ENCODE measurements around the gene RNF167.

RNF167 gene

GRCh38 chr17:4898351-4898750, 41.7 kb upstream of the RNF167 start:
- ChIA-PET POLR2A (no interaction called here), CTCF (no interaction called here)
- no peak for DNase-seq (ENCODE audit: extremely low spot score)
- no peak for TF ChIP-seq ZNF384 (IDR thresholded peaks at IDR 0.05)
- no peak for TF ChIP-seq ARNT (IDR thresholded peaks at IDR 0.05)
- TF ChIP-seq FOXA1 (IDR thresholded peaks at IDR 0.05) = no peak
- no peak for TF ChIP-seq NFRKB (IDR thresholded peaks at IDR 0.05)
- no peak for TF ChIP-seq SUZ12 (IDR thresholded peaks at IDR 0.05)
- no peak for TF ChIP-seq HDGF (IDR thresholded peaks at IDR 0.05; ENCODE audit: borderline replicate concordance)
- no peak for TF ChIP-seq FOXM1 (IDR thresholded peaks at IDR 0.05; ENCODE audit: borderline replicate concordance)
- TF ChIP-seq BHLHE40 (IDR thresholded peaks at IDR 0.05; ENCODE audit: borderline replicate concordance) = no peak
- no peak for TF ChIP-seq FOXK2 (IDR thresholded peaks at IDR 0.05)
- no peak for TF ChIP-seq L3MBTL2 (conservative IDR thresholded peaks at IDR 0.05)
- TF ChIP-seq LEF1 (IDR thresholded peaks at IDR 0.05; ENCODE audit: borderline replicate concordance) = no peak
- no peak for TF ChIP-seq TARDBP (IDR thresholded peaks at IDR 0.05)
- no peak for TF ChIP-seq ELF4 (IDR thresholded peaks at IDR 0.05)
- no peak for TF ChIP-seq SP1 (IDR thresholded peaks at IDR 0.05)
- TF ChIP-seq CTBP1 (IDR thresholded peaks at IDR 0.05; ENCODE audit: borderline replicate concordance) = no peak
- no peak for TF ChIP-seq PKNOX1 (IDR thresholded peaks at IDR 0.05)

- POLR2A ChIA-PET = no interaction called here
- CTCF ChIA-PET = no interaction called here
- DNase-seq (ENCODE audit: extremely low spot score) = no peak
- TF ChIP-seq ELF4 (IDR thresholded peaks at IDR 0.05) (no peak), HDGF (IDR thresholded peaks at IDR 0.05; ENCODE audit: borderline replicate concordance) (no peak), BHLHE40 (IDR thresholded peaks at IDR 0.05; ENCODE audit: borderline replicate concordance) (no peak), CTBP1 (IDR thresholded peaks at IDR 0.05; ENCODE audit: borderline replicate concordance) (no peak), FOXK2 (IDR thresholded peaks at IDR 0.05) (no peak), L3MBTL2 (conservative IDR thresholded peaks at IDR 0.05) (no peak), NFRKB (IDR thresholded peaks at IDR 0.05) (no peak), SUZ12 (IDR thresholded peaks at IDR 0.05) (no peak), ZNF384 (IDR thresholded peaks at IDR 0.05) (no peak), TARDBP (IDR thresholded peaks at IDR 0.05) (no peak)
These were observed 41.1 kb upstream of the RNF167 start for GRCh38 chr17:4898927-4899326.

GRCh38 chr17:4899341-4900230, 40.5 kb upstream of the RNF167 start, which contains the start of gene C17orf107:
Gene C17orf107 (plus strand): TSS chr17:4899536. CDS start chr17:4899763, 227 bp downstream.
- no peak for DNase-seq (ENCODE audit: extremely low spot score)

GRCh38 chr17:4900231-4901107, 39.6 kb upstream of the RNF167 start:
- CTCF ChIA-PET = no interaction called here
- POLR2A ChIA-PET = interaction anchor here (1.2 kb wide), 2 partner anchors 9 to 67 kb away, joined by 3 to 4 read pairs; partner anchors contain the start of gene SPAG7
- DNase-seq (ENCODE audit: extremely low spot score) = no peak
- TF ChIP-seq TARDBP (IDR thresholded peaks at IDR 0.05) = no peak
- no peak for TF ChIP-seq L3MBTL2 (conservative IDR thresholded peaks at IDR 0.05)
- no peak for TF ChIP-seq SP1 (IDR thresholded peaks at IDR 0.05)
- no peak for TF ChIP-seq CTBP1 (IDR thresholded peaks at IDR 0.05; ENCODE audit: borderline replicate concordance)

More at GRCh38 chr17:4899341-4900230, 40.5 kb upstream of the RNF167 start, which contains the start of gene C17orf107:
- ChIA-PET POLR2A (interaction anchor here (1.2 kb wide), 2 partner anchors 10 to 68 kb away, joined by 3 to 4 read pairs; partner anchors contain the start of gene SPAG7), CTCF (no interaction called here)
- no peak for TF ChIP-seq L3MBTL2 (conservative IDR thresholded peaks at IDR 0.05)

- no peak for TF ChIP-seq BHLHE40 (IDR thresholded peaks at IDR 0.05; ENCODE audit: borderline replicate concordance)
- no peak for TF ChIP-seq SP1 (IDR thresholded peaks at IDR 0.05)
- no peak for TF ChIP-seq SUZ12 (IDR thresholded peaks at IDR 0.05)
- TF ChIP-seq CTBP1 (IDR thresholded peaks at IDR 0.05; ENCODE audit: borderline replicate concordance) = no peak
- TF ChIP-seq ZNF384 (IDR thresholded peaks at IDR 0.05) = no peak
- TF ChIP-seq HDGF (IDR thresholded peaks at IDR 0.05; ENCODE audit: borderline replicate concordance) = no peak
- no peak for TF ChIP-seq FOXM1 (IDR thresholded peaks at IDR 0.05; ENCODE audit: borderline replicate concordance)
- no peak for TF ChIP-seq FOXK2 (IDR thresholded peaks at IDR 0.05)
- TF ChIP-seq PKNOX1 (IDR thresholded peaks at IDR 0.05) = no peak
- TF ChIP-seq ELF4 (IDR thresholded peaks at IDR 0.05) = no peak
- no peak for TF ChIP-seq FOXA1 (IDR thresholded peaks at IDR 0.05)
- CTCF ChIA-PET = no interaction called here
- POLR2A ChIA-PET = interaction anchor here (1.2 kb wide), 2 partner anchors 8 to 66 kb away, joined by 3 to 4 read pairs; partner anchors contain the start of gene SPAG7
- no peak for DNase-seq (ENCODE audit: extremely low spot score)
These were observed 38.9 kb upstream of the RNF167 start for GRCh38 chr17:4901108-4901647.

All from HEK293T (cell line).